Subcutaneous adipose tissue (tissue), 4 donors: ENCODE measurements around the gene CAPS. TPM values are rescaled to one million over a fixed set of nuclear protein-coding genes. Genes with fewer than 3 reads are reported as not detected.

Experiments used
- CTCF ChIP-seq: fragments of 450-650 bp; IDR thresholded peaks from one replicate; pipeline ENCODE4 v1.5.1; 2016; ENCODE audit warnings: low read depth, mild to moderate bottlenecking, control low read depth, antibody characterized with exemption, moderate library complexity
- total RNA-seq, 4 donors: library from RNA; depleted of rRNA; stranded (reverse); fragments of >200 nt; gene quantifications; one replicate each; pipeline ENCODE4 v1.1.0, GENCODE V29; 2016

The CAPS gene
- total RNA-seq, 4 donors from 2014 or later: 1.5 to 13.4 (median 6.6) TPM

GRCh38 chr19:5890099-5890498, 24.0 kb upstream of the CAPS start:
- TF ChIP-seq CTCF: no peak

GRCh38 chr19:5891572-5891937, 22.5 kb upstream of the CAPS start:
- TF ChIP-seq CTCF: no peak

GRCh38 chr19:5891938-5892771, 21.9 kb upstream of the CAPS start:
- no peak for TF ChIP-seq CTCF

GRCh38 chr19:5892772-5893275, 21.2 kb upstream of the CAPS start:
- TF ChIP-seq CTCF: no peak

GRCh38 chr19:5893296-5893903, 20.7 kb upstream of the CAPS start:
- no peak for TF ChIP-seq CTCF

GRCh38 chr19:5893907-5894703, 19.9 kb upstream of the CAPS start:
- TF ChIP-seq CTCF: no peak
